Glutamatergic neuron (in vitro differentiated cells): ENCODE results near the gene ARHGAP22. TPM values are rescaled to one million over a fixed set of nuclear protein-coding genes. Genes with fewer than 3 reads are reported as not detected.

ENCODE experiments used
- DNase-seq: peaks from one replicate; pipeline ENCODE4 v3.0.0; 2022
- H3K27ac Mint-ChIP-seq: one replicate; pipeline ENCODE4 v1.8.0; 2020; ENCODE audit warnings: mild to moderate bottlenecking, mixed read lengths, inconsistent platforms; ENCODE audit not compliant: unreplicated experiment
- H3K27me3 Mint-ChIP-seq: one replicate; pipeline ENCODE4 v1.8.0; 2020; ENCODE audit warnings: mild to moderate bottlenecking, moderate library complexity, mixed read lengths, inconsistent platforms; ENCODE audit not compliant: unreplicated experiment
- H3K36me3 Mint-ChIP-seq: one replicate; pipeline ENCODE4 v1.8.0; 2020; ENCODE audit warnings: mild to moderate bottlenecking, mixed read lengths, inconsistent platforms; ENCODE audit not compliant: unreplicated experiment
- H3K4me1 Mint-ChIP-seq: one replicate; pipeline ENCODE4 v1.8.0; 2020; ENCODE audit warnings: mild to moderate bottlenecking, low read depth, mixed read lengths, inconsistent platforms; ENCODE audit not compliant: unreplicated experiment
- H3K4me3 Mint-ChIP-seq: one replicate; pipeline ENCODE4 v1.8.0; 2020; ENCODE audit warnings: mild to moderate bottlenecking, mixed read lengths, inconsistent platforms; ENCODE audit not compliant: unreplicated experiment
- H3K9me3 Mint-ChIP-seq: one replicate; pipeline ENCODE4 v1.8.0; 2020; ENCODE audit warnings: mild to moderate bottlenecking, moderate library complexity, mixed read lengths, inconsistent platforms; ENCODE audit not compliant: unreplicated experiment
- total RNA-seq: library from RNA; stranded (reverse); fragmentation: NEBNext Ultra II Directional; extraction: Animal tissue kit (Norgen Biotek cat#: 25700); gene quantifications from one replicate; pipeline ENCODE4 v1.2.1, GENCODE V29; 2021; ENCODE audit not compliant: unreplicated experiment
- TF ChIP-seq, protein P1 (sequence below): fragments of 200-600 bp; sonication (generic); IDR thresholded peaks from one replicate; pipeline ENCODE4 v1.5.0; 2021; ENCODE audit not compliant: partially characterized antibody, unreplicated experiment

ARHGAP22 gene
- total RNA-seq, 1 donor from 2014 or later: 10.0 TPM

DNA sequence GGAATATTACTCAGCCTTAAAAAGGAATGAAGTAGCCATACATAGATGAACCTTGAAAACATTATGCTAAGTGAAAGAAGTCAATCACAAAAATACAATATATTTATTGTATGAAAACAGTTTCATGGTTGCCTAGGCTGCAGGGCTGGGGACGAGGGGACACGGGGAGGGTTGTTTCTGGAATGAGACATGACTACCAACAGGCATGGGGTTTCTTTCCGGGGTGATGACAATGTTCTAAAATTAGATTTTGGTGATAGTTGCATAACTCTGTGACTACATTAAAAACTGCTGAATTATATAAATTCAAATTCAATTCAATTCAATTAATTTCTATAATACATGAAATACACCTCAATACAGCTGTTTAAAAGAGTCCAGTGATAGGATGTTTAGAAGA is 88.0 kb downstream of the ARHGAP22 start:
- H3K9me3 Mint-ChIP-seq: peaks cover 17% of the 10 kb centered on the region
- TF ChIP-seq, protein P1, sequence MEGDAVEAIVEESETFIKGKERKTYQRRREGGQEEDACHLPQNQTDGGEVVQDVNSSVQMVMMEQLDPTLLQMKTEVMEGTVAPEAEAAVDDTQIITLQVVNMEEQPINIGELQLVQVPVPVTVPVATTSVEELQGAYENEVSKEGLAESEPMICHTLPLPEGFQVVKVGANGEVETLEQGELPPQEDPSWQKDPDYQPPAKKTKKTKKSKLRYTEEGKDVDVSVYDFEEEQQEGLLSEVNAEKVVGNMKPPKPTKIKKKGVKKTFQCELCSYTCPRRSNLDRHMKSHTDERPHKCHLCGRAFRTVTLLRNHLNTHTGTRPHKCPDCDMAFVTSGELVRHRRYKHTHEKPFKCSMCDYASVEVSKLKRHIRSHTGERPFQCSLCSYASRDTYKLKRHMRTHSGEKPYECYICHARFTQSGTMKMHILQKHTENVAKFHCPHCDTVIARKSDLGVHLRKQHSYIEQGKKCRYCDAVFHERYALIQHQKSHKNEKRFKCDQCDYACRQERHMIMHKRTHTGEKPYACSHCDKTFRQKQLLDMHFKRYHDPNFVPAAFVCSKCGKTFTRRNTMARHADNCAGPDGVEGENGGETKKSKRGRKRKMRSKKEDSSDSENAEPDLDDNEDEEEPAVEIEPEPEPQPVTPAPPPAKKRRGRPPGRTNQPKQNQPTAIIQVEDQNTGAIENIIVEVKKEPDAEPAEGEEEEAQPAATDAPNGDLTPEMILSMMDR: no peak
- peaks cover 23% of the 10 kb centered on the region for H3K36me3 Mint-ChIP-seq
- peaks cover 20% of the 10 kb centered on the region for H3K4me1 Mint-ChIP-seq
- no peak for DNase-seq
- peaks cover 7% of the 10 kb centered on the region for H3K27me3 Mint-ChIP-seq
- no peak overlapping the region for H3K4me3 Mint-ChIP-seq
- H3K27ac Mint-ChIP-seq: no peak overlapping the region

DNA sequence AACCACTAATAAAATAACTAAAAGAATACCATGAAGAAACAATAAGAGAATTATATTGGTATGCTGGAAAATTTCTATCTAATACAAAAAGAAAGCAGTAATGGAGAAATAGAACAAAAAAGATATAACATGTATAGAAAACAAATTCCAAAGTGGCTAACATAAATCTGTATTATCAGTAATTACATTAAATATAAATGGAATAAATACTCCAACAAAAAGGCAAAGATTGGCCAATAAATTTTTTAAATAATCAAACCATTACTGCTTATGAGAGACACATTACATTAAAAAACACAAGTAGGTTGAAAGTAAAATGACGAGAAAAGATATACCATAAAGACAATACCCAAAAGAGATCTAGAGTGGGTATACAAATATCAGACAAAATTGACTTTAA is 90.0 kb downstream of the ARHGAP22 start:
- peaks cover 14% of the 10 kb centered on the region for H3K9me3 Mint-ChIP-seq
- H3K27me3 Mint-ChIP-seq: peaks cover 6% of the 10 kb centered on the region
- H3K4me3 Mint-ChIP-seq: no peak overlapping the region
- TF ChIP-seq, protein P1: no peak
- H3K4me1 Mint-ChIP-seq: peaks cover 13% of the 10 kb centered on the region
- no peak overlapping the region for H3K27ac Mint-ChIP-seq
- peaks cover 22% of the 10 kb centered on the region for H3K36me3 Mint-ChIP-seq
- DNase-seq: no peak

DNA sequence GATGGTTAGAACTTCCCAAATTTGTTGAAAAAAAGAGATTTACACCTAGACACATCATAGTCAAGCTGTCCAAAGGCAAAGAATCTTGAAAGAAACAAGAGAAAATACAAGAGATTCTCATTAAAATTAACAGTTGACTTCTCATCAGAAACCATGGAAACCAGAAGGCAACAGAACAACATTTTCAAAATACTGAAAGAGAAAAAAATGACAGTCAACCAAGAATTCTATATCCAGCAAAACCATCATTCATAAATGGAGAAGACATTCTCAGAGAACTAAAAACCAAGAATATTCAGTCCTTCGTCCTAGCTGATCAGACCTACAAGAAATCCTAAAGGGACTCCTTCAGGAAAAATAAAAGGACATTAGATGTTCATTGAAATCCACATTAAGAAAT is 90.6 kb downstream of the ARHGAP22 start:
- H3K4me3 Mint-ChIP-seq: no peak overlapping the region
- TF ChIP-seq, protein P1: no peak
- no peak for DNase-seq
- H3K36me3 Mint-ChIP-seq: peaks cover 19% of the 10 kb centered on the region
- H3K4me1 Mint-ChIP-seq: peaks cover 11% of the 10 kb centered on the region
- no peak overlapping the region for H3K27ac Mint-ChIP-seq
- H3K9me3 Mint-ChIP-seq: peaks cover 12% of the 10 kb centered on the region
- peaks cover 3% of the 10 kb centered on the region for H3K27me3 Mint-ChIP-seq

DNA sequence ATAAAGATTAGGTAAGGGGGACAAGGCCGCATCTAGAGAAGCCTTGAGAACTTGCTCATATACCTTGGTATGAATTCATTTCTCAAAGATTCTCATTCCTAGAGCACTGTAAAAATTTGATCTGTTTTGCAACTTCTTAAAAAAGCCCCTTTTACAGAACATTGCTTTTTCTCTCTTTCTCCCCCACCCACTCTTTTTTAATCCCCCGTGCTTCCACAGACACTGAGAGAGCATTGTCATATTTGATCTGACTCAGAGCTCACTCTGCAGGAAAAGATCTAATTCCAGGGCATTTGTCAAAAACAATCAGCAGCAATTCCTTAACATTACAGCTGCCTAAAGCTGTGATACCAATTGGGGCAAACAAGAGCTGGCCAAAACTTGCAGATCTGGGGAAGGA is 92.0 kb downstream of the ARHGAP22 start:
- TF ChIP-seq, protein P1: no peak
- no peak overlapping the region for H3K4me3 Mint-ChIP-seq
- H3K4me1 Mint-ChIP-seq: no peaks in the 10 kb centered on the region
- no peak overlapping the region for H3K27ac Mint-ChIP-seq
- no peak for DNase-seq
- H3K27me3 Mint-ChIP-seq: no peaks in the 10 kb centered on the region
- H3K36me3 Mint-ChIP-seq: peaks cover 14% of the 10 kb centered on the region
- peaks cover 7% of the 10 kb centered on the region for H3K9me3 Mint-ChIP-seq

DNA sequence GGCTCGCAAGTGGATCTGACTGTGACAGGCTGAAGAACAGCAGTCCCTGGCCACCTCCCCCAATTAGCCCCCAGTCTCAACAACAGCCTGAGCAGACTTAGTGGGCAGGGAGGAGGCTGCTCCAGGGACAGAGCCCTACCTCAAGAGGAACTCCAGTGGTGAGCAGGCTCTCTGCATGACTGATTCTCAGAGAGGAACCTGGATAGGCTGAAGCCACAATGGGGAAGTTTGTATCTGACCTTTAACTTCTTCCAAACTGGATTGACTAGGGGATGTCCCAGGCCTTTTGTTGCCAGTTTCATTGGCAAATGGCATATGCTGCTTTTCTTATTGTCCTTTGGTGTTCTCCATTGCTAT is 93.0 kb downstream of the ARHGAP22 start:
- TF ChIP-seq, protein P1: no peak
- DNase-seq: no peak
- Mint-ChIP-seq H3K9me3 (peaks cover 4% of the 10 kb centered on the region), H3K4me3 (no peak overlapping the region), H3K27me3 (no peaks in the 10 kb centered on the region), H3K27ac (no peak overlapping the region), H3K36me3 (peaks cover 14% of the 10 kb centered on the region), H3K4me1 (peaks cover 3% of the 10 kb centered on the region)
